Astrocyte (in vitro differentiated cells and primary cell): Measurements from ENCODE around the gene COL11A2. TPM values are rescaled to one million over a fixed set of nuclear protein-coding genes. Genes with fewer than 3 reads are reported as not detected.

ENCODE experiments used
- DNase-seq: peaks from one replicate; pipeline ENCODE4 v3.0.0-alpha.2; 2010; ENCODE audit warnings: low read depth
- FAIRE-seq: peaks from 2 replicates; lab custom pipeline; 2011; peaks lifted over from hg19 to GRCh38; lab: Jason Lieb, UNC
- H2AFZ ChIP-seq: 2 replicates; pipeline ENCODE4 v1.6.0; 2012; ENCODE audit warnings: low read depth, low read length, inconsistent platforms
- H3K27ac ChIP-seq: 2 replicates; pipeline ENCODE4 v1.5.1; 2011; ENCODE audit warnings: low read depth, low read length, inconsistent platforms
- H3K27me3 ChIP-seq: 2 replicates; pipeline ENCODE4 v1.6.0; 2011; ENCODE audit warnings: low read length, inconsistent platforms; ENCODE audit not compliant: insufficient read depth
- H3K36me3 ChIP-seq: 2 replicates; pipeline ENCODE4 v1.5.1; 2011; ENCODE audit warnings: low read length, inconsistent platforms; ENCODE audit not compliant: insufficient read depth
- H3K4me1 ChIP-seq: 2 replicates; pipeline ENCODE4 v1.5.1; 2011; ENCODE audit warnings: low read length, inconsistent platforms; ENCODE audit not compliant: insufficient read depth
- H3K4me2 ChIP-seq: 2 replicates; pipeline ENCODE4 v1.6.0; 2012; ENCODE audit warnings: low read length, inconsistent platforms
- H3K4me3 ChIP-seq: 2 replicates; pipeline ENCODE4 v1.5.1; 2011; ENCODE audit warnings: low read depth, mild to moderate bottlenecking, low read length, inconsistent platforms; ENCODE audit not compliant: insufficient read depth
- H3K79me2 ChIP-seq: 2 replicates; pipeline ENCODE4 v1.6.0; 2012; ENCODE audit warnings: mild to moderate bottlenecking, low read length, inconsistent platforms; ENCODE audit not compliant: insufficient read depth
- H3K9ac ChIP-seq: 2 replicates; pipeline ENCODE4 v1.6.0; 2012; ENCODE audit warnings: mild to moderate bottlenecking, low read length, inconsistent platforms
- H3K9me3 ChIP-seq: 2 replicates; pipeline ENCODE4 v1.5.1; 2012; ENCODE audit warnings: low read depth, mild to moderate bottlenecking, low read length, inconsistent platforms; ENCODE audit not compliant: insufficient read depth
- H4K20me1 ChIP-seq: 2 replicates; pipeline ENCODE4 v1.6.0; 2012; ENCODE audit warnings: low read length, inconsistent platforms; ENCODE audit not compliant: insufficient read depth
- H3K27ac Mint-ChIP-seq: one replicate; pipeline ENCODE4 v1.8.0; 2021; ENCODE audit warnings: mild to moderate bottlenecking, mixed read lengths; ENCODE audit not compliant: unreplicated experiment
- H3K27me3 Mint-ChIP-seq: one replicate; pipeline ENCODE4 v1.8.0; 2021; ENCODE audit warnings: low read depth, mixed read lengths; ENCODE audit not compliant: unreplicated experiment
- H3K36me3 Mint-ChIP-seq: one replicate; pipeline ENCODE4 v1.8.0; 2021; ENCODE audit warnings: low read depth, mixed read lengths; ENCODE audit not compliant: unreplicated experiment
- H3K4me1 Mint-ChIP-seq: one replicate; pipeline ENCODE4 v1.8.0; 2021; ENCODE audit warnings: low read depth, mixed read lengths; ENCODE audit not compliant: unreplicated experiment
- H3K4me3 Mint-ChIP-seq: one replicate; pipeline ENCODE4 v1.8.0; 2021; ENCODE audit warnings: mild to moderate bottlenecking, moderate library complexity, mixed read lengths; ENCODE audit not compliant: unreplicated experiment
- H3K9me3 Mint-ChIP-seq: one replicate; pipeline ENCODE4 v1.8.0; 2021; ENCODE audit warnings: mild to moderate bottlenecking, mixed read lengths; ENCODE audit not compliant: unreplicated experiment
- CTCF ChIP-seq: IDR thresholded peaks from 2 replicates; pipeline ENCODE4 v1.5.1; 2011; ENCODE audit warnings: low read depth, mild to moderate bottlenecking, inconsistent platforms, low read length, moderate library complexity; ENCODE audit not compliant: insufficient read depth
- EZH2 ChIP-seq: IDR thresholded peaks from 2 replicates; pipeline ENCODE4 v1.6.1; 2012; ENCODE audit warnings: mild to moderate bottlenecking, low read length, inconsistent platforms; ENCODE audit not compliant: insufficient read depth
- total RNA-seq: library from RNA; stranded (reverse); gene quantifications from 2 replicates; pipeline ENCODE4 v1.2.1, GENCODE V29; 2021

Gene COL11A2
- total RNA-seq, 1 donor from 2014 or later: 1.3 TPM

GRCh38 chr6:33171016-33171879 is 21.0 kb downstream of the COL11A2 start:
- Mint-ChIP-seq H3K27ac (no peak overlapping the region), H3K4me3 (no peak overlapping the region), H3K4me1 (no peaks in the 10 kb centered on the region), H3K9me3 (no peaks in the 10 kb centered on the region), H3K27me3 (peaks cover 48% of the 10 kb centered on the region), H3K36me3 (peaks cover under 1% of the 10 kb centered on the region)
- Histone ChIP-seq H4K20me1 (no peaks in the 10 kb centered on the region), H3K4me2 (no peak overlapping the region), H3K9me3 (no peaks in the 10 kb centered on the region), H3K4me3 (no peak overlapping the region), H3K27ac (no peak overlapping the region), H3K27me3 (no peaks in the 10 kb centered on the region), H3K79me2 (no peaks in the 10 kb centered on the region), H2AFZ (no peak overlapping the region), H3K9ac (no peak overlapping the region), H3K36me3 (no peaks in the 10 kb centered on the region), H3K4me1 (no peaks in the 10 kb centered on the region)
- TF ChIP-seq EZH2 (no peak), CTCF (no peak)
- no peak for DNase-seq
- no peak for FAIRE-seq

- H3K36me3 ChIP-seq: no peaks in the 10 kb centered on the region
- H3K9ac ChIP-seq: no peak overlapping the region
- H3K9me3 Mint-ChIP-seq: peaks cover 3% of the 10 kb centered on the region
- no peak for TF ChIP-seq CTCF
- no peak overlapping the region for H3K4me2 ChIP-seq
- H3K79me2 ChIP-seq: no peaks in the 10 kb centered on the region
- peak overlapping the region; percentile 62 for H3K4me3 Mint-ChIP-seq
- DNase-seq (no peak), FAIRE-seq (no peak)
- no peaks in the 10 kb centered on the region for H3K36me3 Mint-ChIP-seq
- H3K4me1 Mint-ChIP-seq: no peaks in the 10 kb centered on the region
- no peak overlapping the region for H2AFZ ChIP-seq
- H3K4me1 ChIP-seq: no peaks in the 10 kb centered on the region
- H3K27me3 Mint-ChIP-seq: peaks cover 49% of the 10 kb centered on the region
- H3K9me3 ChIP-seq: no peaks in the 10 kb centered on the region
- H3K27ac ChIP-seq: no peak overlapping the region
- H3K27ac Mint-ChIP-seq: peak overlapping the region; percentile 41
- H3K27me3 ChIP-seq: no peaks in the 10 kb centered on the region
- H3K4me3 ChIP-seq: no peak overlapping the region
- H4K20me1 ChIP-seq: no peaks in the 10 kb centered on the region
These were observed 21.9 kb downstream of the COL11A2 start for GRCh38 chr6:33170176-33171015.
